PC-3 (cell line): ENCODE results near the gene MTCL1. TPM values are rescaled to one million over a fixed set of nuclear protein-coding genes. Genes with fewer than 3 reads are reported as not detected.

Experiments
- ATAC-seq: fragments of 200-7000 bp; cut with Tn5 transposase; 2 replicates; pipeline ENCODE4 v1.9.1; 2020; ENCODE audit warnings: mild to moderate bottlenecking, moderate library complexity
- BruUV-seq: library from RNA; stranded (reverse); fragments of 400-500 nt; replicated peaks from 2 replicates; lab custom pipeline; 2021; lab: Mats Ljungman, UMichigan
- CTCF ChIA-PET: fragments of 300-600 bp; sonication (Branson Sonifier 250); formaldehyde crosslinking; loops from one replicate; lab custom pipeline; 2022; ENCODE audit warnings: antibody characterized with exemption; lab: Charles Lee
- POLR2A ChIA-PET: fragments of 300-600 bp; sonication (Branson Sonifier 250); formaldehyde crosslinking; loops from one replicate; lab custom pipeline; 2022; ENCODE audit warnings: antibody characterized with exemption; ENCODE audit not compliant: unreplicated experiment; lab: Charles Lee
- DNase-seq: peaks from one replicate; pipeline ENCODE4 v3.0.0-alpha.2; 2015
- H2AFZ ChIP-seq: fragments of 300-600 bp; sonication (generic); 2 replicates; pipeline ENCODE4 v1.6.0; 2016; ENCODE audit warnings: antibody characterized with exemption, low read length
- H3F3A ChIP-seq: fragments of 300-600 bp; sonication (generic); one replicate; pipeline ENCODE4 v1.6.0; 2017; ENCODE audit warnings: antibody characterized with exemption, low read length, control low read depth, mild to moderate bottlenecking; ENCODE audit not compliant: unreplicated experiment
- H3K27ac ChIP-seq: fragments of 300-600 bp; sonication (generic); 2 replicates; pipeline ENCODE4 v1.5.1; 2016; ENCODE audit warnings: mild to moderate bottlenecking, low read length
- H3K27me3 ChIP-seq: fragments of 300-600 bp; sonication (generic); 2 replicates; pipeline ENCODE4 v1.6.1; 2016; ENCODE audit warnings: low read length, mixed read lengths
- H3K36me3 ChIP-seq: fragments of 300-600 bp; sonication (generic); 2 replicates; pipeline ENCODE4 v1.6.1; 2016; ENCODE audit warnings: low read depth, mixed run types, low read length, mixed read lengths
- H3K4me1 ChIP-seq: fragments of 300-600 bp; sonication (generic); 2 replicates; pipeline ENCODE4 v1.5.1; 2016; ENCODE audit warnings: low read length; ENCODE audit not compliant: insufficient read depth
- H3K4me2 ChIP-seq: fragments of 300-600 bp; sonication (generic); 2 replicates; pipeline ENCODE4 v1.6.0; 2016; ENCODE audit warnings: low read length
- H3K4me3 ChIP-seq: fragments of 300-600 bp; sonication (generic); 2 replicates; pipeline ENCODE4 v1.5.1; 2016; ENCODE audit warnings: mild to moderate bottlenecking, low read length, mixed read lengths
- H3K79me2 ChIP-seq: fragments of 300-600 bp; sonication (generic); 2 replicates; pipeline ENCODE4 v1.6.1; 2017; ENCODE audit warnings: low read length, mixed read lengths
- H3K9ac ChIP-seq: fragments of 300-600 bp; sonication (generic); 2 replicates; pipeline ENCODE4 v1.6.0; 2016; ENCODE audit warnings: mild to moderate bottlenecking, low read length
- H3K9me2 ChIP-seq: fragments of 300-600 bp; sonication (generic); replicated peaks from 2 replicates; pipeline ENCODE4 v1.6.1; 2016; ENCODE audit warnings: mixed run types, low read length, mixed read lengths
- H3K9me3 ChIP-seq: fragments of 300-600 bp; sonication (generic); 2 replicates; pipeline ENCODE4 v1.6.1; 2016; ENCODE audit warnings: low read length, mixed read lengths
- H4K20me1 ChIP-seq: fragments of 300-600 bp; sonication (generic); 2 replicates; pipeline ENCODE4 v1.6.1; 2016; ENCODE audit warnings: low read length, mixed read lengths
- CTCF ChIP-seq: fragments of 300-600 bp; sonication (generic); conservative IDR thresholded peaks from 2 replicates; pipeline ENCODE4 v1.5.1; 2017; ENCODE audit warnings: antibody characterized with exemption, low read depth, mild to moderate bottlenecking, low read length
- EZH2 ChIP-seq: fragments of 300-600 bp; sonication (generic); IDR thresholded peaks from one replicate; pipeline ENCODE4 v1.6.1; 2017; ENCODE audit warnings: antibody characterized with exemption, mild to moderate bottlenecking, low read length; ENCODE audit not compliant: unreplicated experiment
- EZH2phosphoT487 ChIP-seq: fragments of 300-600 bp; sonication (generic); IDR thresholded peaks from 2 replicates; pipeline ENCODE4 v1.6.1; 2018; ENCODE audit warnings: mild to moderate bottlenecking, antibody characterized with exemption, low read length, borderline replicate concordance
- intact Hi-C: fragments of 100-400 bp; cut with micrococcal nuclease; formaldehyde crosslinking; loops from 2 replicates; pipeline ENCODE4 v1.9.0; 2023
- total RNA-seq: library from RNA; depleted of rRNA; stranded (reverse); fragments of >200 nt; gene quantifications from 2 replicates; pipeline ENCODE4 v1.2.3, GENCODE V29; 2014

MTCL1 gene
- total RNA-seq, 1 experiment from 2014 or later: 33.1 TPM

GRCh38 chr18:8786483-8787370, 81.4 kb downstream of the MTCL1 start:
- ATAC-seq: no peak
- no peak overlapping the region for H2AFZ ChIP-seq
- H3K79me2 ChIP-seq: no peaks in the 10 kb centered on the region
- H3K4me3 ChIP-seq: no peak overlapping the region
- ChIA-PET CTCF (no interaction called here), POLR2A (no interaction called here)
- no peaks in the 10 kb centered on the region for H3K9me3 ChIP-seq
- no peaks in the 10 kb centered on the region for H3F3A ChIP-seq
- no peak overlapping the region for H3K4me2 ChIP-seq
- intact Hi-C loops: no loop called here
- H4K20me1 ChIP-seq: no peaks in the 10 kb centered on the region
- no peaks in the 10 kb centered on the region for H3K4me1 ChIP-seq
- no peaks in the 10 kb centered on the region for H3K9me2 ChIP-seq
- TF ChIP-seq CTCF (no peak), EZH2 (no peak), EZH2phosphoT487 (no peak)
- peaks cover 16% of the 10 kb centered on the region for H3K36me3 ChIP-seq
- H3K9ac ChIP-seq: no peak overlapping the region
- H3K27ac ChIP-seq: no peak overlapping the region
- no TSS peak for BruUV-seq
- DNase-seq: no peak
- H3K27me3 ChIP-seq: no peaks in the 10 kb centered on the region

GRCh38 chr18:8787371-8787670, 82.0 kb downstream of the MTCL1 start:
- Histone ChIP-seq H3K4me3 (no peak overlapping the region), H3K9me2 (no peaks in the 10 kb centered on the region), H3K4me2 (no peak overlapping the region), H3K9ac (no peak overlapping the region), H3K36me3 (peaks cover 16% of the 10 kb centered on the region), H3K79me2 (no peaks in the 10 kb centered on the region), H3K27me3 (no peaks in the 10 kb centered on the region), H3K9me3 (no peaks in the 10 kb centered on the region), H4K20me1 (no peaks in the 10 kb centered on the region), H3K27ac (no peak overlapping the region), H3F3A (no peaks in the 10 kb centered on the region), H2AFZ (no peak overlapping the region), H3K4me1 (no peaks in the 10 kb centered on the region)
- ChIA-PET POLR2A (interaction anchor here (0.6 kb wide), 2 partner anchors 11 to 80 kb away, joined by 5 read pairs; no protein-coding TSS in a partner anchor), CTCF (interaction anchor here (0.6 kb wide), 1 partner anchor 209 kb away, joined by 3 read pairs; no protein-coding TSS in a partner anchor)
- no peak for DNase-seq
- no peak for ATAC-seq
- TF ChIP-seq CTCF (no peak), EZH2 (no peak), EZH2phosphoT487 (no peak)
- no TSS peak for BruUV-seq
- intact Hi-C loops: no loop called here

- no peak for ATAC-seq
- ChIA-PET POLR2A (interaction anchor here (0.6 kb wide), 2 partner anchors 12 to 81 kb away, joined by 5 read pairs; no protein-coding TSS in a partner anchor), CTCF (interaction anchor here (0.6 kb wide), 1 partner anchor 208 kb away, joined by 3 read pairs; no protein-coding TSS in a partner anchor)
- Histone ChIP-seq H4K20me1 (no peaks in the 10 kb centered on the region), H3K27me3 (no peaks in the 10 kb centered on the region), H3K36me3 (peaks cover 16% of the 10 kb centered on the region), H3F3A (no peaks in the 10 kb centered on the region), H3K4me3 (no peak overlapping the region), H3K27ac (no peak overlapping the region), H3K4me1 (no peaks in the 10 kb centered on the region), H3K9ac (no peak overlapping the region), H3K9me2 (no peaks in the 10 kb centered on the region), H3K79me2 (no peaks in the 10 kb centered on the region), H2AFZ (no peak overlapping the region), H3K4me2 (no peak overlapping the region), H3K9me3 (no peaks in the 10 kb centered on the region)
- TF ChIP-seq EZH2 (no peak), EZH2phosphoT487 (no peak), CTCF (no peak)
- DNase-seq: no peak
- intact Hi-C loops: no loop called here
- BruUV-seq: no TSS peak
These were observed 82.4 kb downstream of the MTCL1 start for GRCh38 chr18:8787794-8788193.
